ENCODE results near the gene CARD14.
"Not testable (repeated sequence)": the region's sequence is repeated elsewhere in the genome, so short reads cannot be mapped to it uniquely, and the experiment has no call there.

DNA sequence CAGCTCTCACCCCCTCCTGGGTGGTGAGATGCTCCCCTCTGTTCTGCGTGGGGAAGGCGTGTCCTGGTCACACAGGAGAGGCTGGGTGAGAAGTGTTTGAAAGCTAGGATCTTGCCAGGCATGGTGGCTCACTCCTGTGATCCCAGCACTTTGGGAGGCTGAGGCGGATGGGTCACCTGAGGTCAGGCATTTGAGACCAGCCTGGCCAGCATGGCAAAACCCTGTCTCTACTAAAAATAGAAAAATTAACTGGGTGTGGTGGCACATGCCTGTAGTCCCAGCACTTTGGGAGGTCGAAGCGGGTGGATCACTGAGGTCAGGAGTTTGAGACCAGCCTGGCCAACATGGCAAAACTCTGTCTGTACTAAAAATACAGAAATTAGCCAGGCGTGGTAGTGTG lies 74.6 kb downstream of the CARD14 start:
- TF ChIP-seq, protein P1, sequence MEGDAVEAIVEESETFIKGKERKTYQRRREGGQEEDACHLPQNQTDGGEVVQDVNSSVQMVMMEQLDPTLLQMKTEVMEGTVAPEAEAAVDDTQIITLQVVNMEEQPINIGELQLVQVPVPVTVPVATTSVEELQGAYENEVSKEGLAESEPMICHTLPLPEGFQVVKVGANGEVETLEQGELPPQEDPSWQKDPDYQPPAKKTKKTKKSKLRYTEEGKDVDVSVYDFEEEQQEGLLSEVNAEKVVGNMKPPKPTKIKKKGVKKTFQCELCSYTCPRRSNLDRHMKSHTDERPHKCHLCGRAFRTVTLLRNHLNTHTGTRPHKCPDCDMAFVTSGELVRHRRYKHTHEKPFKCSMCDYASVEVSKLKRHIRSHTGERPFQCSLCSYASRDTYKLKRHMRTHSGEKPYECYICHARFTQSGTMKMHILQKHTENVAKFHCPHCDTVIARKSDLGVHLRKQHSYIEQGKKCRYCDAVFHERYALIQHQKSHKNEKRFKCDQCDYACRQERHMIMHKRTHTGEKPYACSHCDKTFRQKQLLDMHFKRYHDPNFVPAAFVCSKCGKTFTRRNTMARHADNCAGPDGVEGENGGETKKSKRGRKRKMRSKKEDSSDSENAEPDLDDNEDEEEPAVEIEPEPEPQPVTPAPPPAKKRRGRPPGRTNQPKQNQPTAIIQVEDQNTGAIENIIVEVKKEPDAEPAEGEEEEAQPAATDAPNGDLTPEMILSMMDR (conservative IDR thresholded peaks at IDR 0.05; ENCODE audit: low read depth, low read length): not testable (repeated sequence)
- TF ChIP-seq EZH2phosphoT487 (IDR thresholded peaks at IDR 0.05; ENCODE audit: borderline replicate concordance, low read length); EZH2 (IDR thresholded peaks at IDR 0.05; ENCODE audit: low read length, unreplicated experiment): not testable (repeated sequence)

All from PC-3 (cell line).